ENCODE results near the gene NKPD1. TPM values are rescaled to one million over a fixed set of nuclear protein-coding genes. Genes with fewer than 3 reads are reported as not detected.
A peak's percentile ranks its signal among the peaks of the same experiment; 100 is the strongest.

The NKPD1 gene
- total RNA-seq, 4 donors from 2014 or later, result 42.0 to 100 (median 51.4) TPM

GRCh38 chr19:45140533-45140932 is 20.2 kb downstream of the NKPD1 start:
- H3K4me3 ChIP-seq (ENCODE audit: low read depth, poor library complexity, severe bottlenecking), result no peak overlapping the region
- DNase-seq (ENCODE audit: low spot score in 2 of 2), result no peak
- TF ChIP-seq CTCF (IDR thresholded peaks at IDR 0.05) (no peak), POLR2A (IDR thresholded peaks at IDR 0.05) (no peak)
- WGBS, 2 donors, result 85 to 92% methylated on average over 8 to 9 of the region's 11 CpGs
- intact Hi-C loops (cut with DNase I; ENCODE audit: low total_unique reads), result no loop called here

GRCh38 chr19:45140144-45140503 is 20.7 kb downstream of the NKPD1 start:
- intact Hi-C loops (cut with DNase I; ENCODE audit: low total_unique reads), result no loop called here
- TF ChIP-seq POLR2A (IDR thresholded peaks at IDR 0.05), result no peak
- TF ChIP-seq CTCF (IDR thresholded peaks at IDR 0.05), result no peak
- H3K4me3 ChIP-seq (ENCODE audit: low read depth, poor library complexity, severe bottlenecking), result no peak overlapping the region
- DNase-seq (ENCODE audit: low spot score in 2 of 2), result no peak
- 73 to 88% methylated on average over 8 of the region's 8 CpGs for WGBS, 2 donors

- WGBS, 2 donors, result 83 to 89% methylated on average over 19 to 24 of the region's 24 CpGs
- peak in 1 of 2 donors; percentile 82 for DNase-seq (ENCODE audit: low spot score in 2 of 2)
- intact Hi-C loops (cut with DNase I; ENCODE audit: low total_unique reads), result no loop called here
- H3K4me3 ChIP-seq (ENCODE audit: low read depth, poor library complexity, severe bottlenecking), result no peak overlapping the region
- TF ChIP-seq POLR2A (IDR thresholded peaks at IDR 0.05) (no peak), CTCF (IDR thresholded peaks at IDR 0.05) (no peak)
Observed at GRCh38 chr19:45139286-45140143, 21.3 kb downstream of the NKPD1 start.

- DNase-seq (ENCODE audit: low spot score in 2 of 2), result no peak
- intact Hi-C loops (cut with DNase I; ENCODE audit: low total_unique reads), result no loop called here
- H3K4me3 ChIP-seq (ENCODE audit: low read depth, poor library complexity, severe bottlenecking), result no peak overlapping the region
- TF ChIP-seq CTCF (IDR thresholded peaks at IDR 0.05), result no peak
- no peak for TF ChIP-seq POLR2A (IDR thresholded peaks at IDR 0.05)
- 52 to 58% methylated on average over 11 of the region's 11 CpGs for WGBS, 2 donors
Observed at GRCh38 chr19:45138303-45138751, 22.5 kb downstream of the NKPD1 start.

- no peak overlapping the region for H3K4me3 ChIP-seq (ENCODE audit: low read depth, poor library complexity, severe bottlenecking)
- no peak for DNase-seq (ENCODE audit: low spot score in 2 of 2)
- WGBS, 2 donors, result 76 to 81% methylated on average over 17 of the region's 17 CpGs
- TF ChIP-seq POLR2A (IDR thresholded peaks at IDR 0.05) (no peak), CTCF (IDR thresholded peaks at IDR 0.05) (no peak)
- intact Hi-C loops (cut with DNase I; ENCODE audit: low total_unique reads), result no loop called here
Observed at GRCh38 chr19:45137179-45137761, 23.5 kb downstream of the NKPD1 start.

Measured in lower leg skin (tissue), 4 donors.